Dendritic cell treated with granulocyte-macrophage colony-stimulating factor and Interleukin-4, amounts not matched to agents 40 ng/mL and 50 ng/mL, for 4 days (primary cell): Measurements from ENCODE around the gene MAD1L1.

Experiments
- H3K27ac Mint-ChIP-seq: one replicate; pipeline ENCODE4 v1.8.0; 2022; ENCODE audit warnings: mild to moderate bottlenecking, mixed read lengths
- H3K27me3 Mint-ChIP-seq: one replicate; pipeline ENCODE4 v1.8.0; 2022; ENCODE audit warnings: mild to moderate bottlenecking, mixed read lengths
- H3K36me3 Mint-ChIP-seq: one replicate; pipeline ENCODE4 v1.8.0; 2022; ENCODE audit warnings: low read depth, mixed read lengths
- H3K4me1 Mint-ChIP-seq: one replicate; pipeline ENCODE4 v1.8.0; 2022; ENCODE audit warnings: low read depth, mixed read lengths
- H3K4me3 Mint-ChIP-seq: one replicate; pipeline ENCODE4 v1.8.0; 2022; ENCODE audit warnings: mild to moderate bottlenecking, moderate library complexity, mixed read lengths
- H3K9me3 Mint-ChIP-seq: one replicate; pipeline ENCODE4 v1.8.0; 2022; ENCODE audit warnings: mixed read lengths
- intact Hi-C: fragments of 100-400 bp; cut with micrococcal nuclease; formaldehyde crosslinking; loops from one replicate; pipeline ENCODE4 v1.15.0; 2022

MAD1L1 gene

DNA sequence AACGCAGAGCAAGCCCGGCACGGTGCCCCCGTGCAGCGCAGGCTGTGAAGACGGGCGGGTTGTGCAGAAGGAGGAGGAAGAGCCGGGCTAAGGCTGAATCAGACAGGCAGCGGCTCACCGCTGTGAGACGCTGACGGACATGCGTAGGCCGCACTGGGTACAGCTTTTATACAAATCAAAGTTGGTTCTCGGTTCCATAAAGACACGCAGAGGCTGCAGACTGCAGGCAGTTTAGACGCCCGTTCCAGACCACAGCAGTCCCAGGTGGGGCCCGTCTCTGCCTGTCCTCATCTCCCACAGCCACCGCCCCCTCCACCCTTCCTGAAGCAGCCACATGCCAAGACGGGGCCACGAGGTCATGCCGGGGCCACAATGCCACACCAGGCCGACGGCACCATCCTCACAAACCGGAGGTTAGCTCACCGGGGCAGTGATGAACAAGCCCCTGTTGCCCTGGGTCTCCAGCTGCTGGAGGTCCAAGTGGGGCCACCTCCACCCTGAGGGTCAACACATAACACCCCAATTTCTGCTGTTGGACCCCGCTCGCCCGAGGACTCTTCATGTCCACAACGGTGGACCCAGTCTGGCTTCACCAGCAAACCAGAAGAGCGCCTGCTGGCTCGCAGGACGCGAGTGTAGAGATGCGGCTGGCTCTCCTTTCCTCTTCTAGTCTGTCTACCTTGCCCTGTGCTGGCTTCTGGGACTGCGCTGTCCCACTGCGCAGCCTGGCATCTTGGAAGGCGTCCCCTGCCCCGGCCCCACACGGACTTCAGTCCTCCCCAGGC is 335.5 kb downstream of the MAD1L1 start:
- intact Hi-C loops, result no loop called here
- H3K9me3 Mint-ChIP-seq, result no peaks in the 10 kb centered on the region

DNA sequence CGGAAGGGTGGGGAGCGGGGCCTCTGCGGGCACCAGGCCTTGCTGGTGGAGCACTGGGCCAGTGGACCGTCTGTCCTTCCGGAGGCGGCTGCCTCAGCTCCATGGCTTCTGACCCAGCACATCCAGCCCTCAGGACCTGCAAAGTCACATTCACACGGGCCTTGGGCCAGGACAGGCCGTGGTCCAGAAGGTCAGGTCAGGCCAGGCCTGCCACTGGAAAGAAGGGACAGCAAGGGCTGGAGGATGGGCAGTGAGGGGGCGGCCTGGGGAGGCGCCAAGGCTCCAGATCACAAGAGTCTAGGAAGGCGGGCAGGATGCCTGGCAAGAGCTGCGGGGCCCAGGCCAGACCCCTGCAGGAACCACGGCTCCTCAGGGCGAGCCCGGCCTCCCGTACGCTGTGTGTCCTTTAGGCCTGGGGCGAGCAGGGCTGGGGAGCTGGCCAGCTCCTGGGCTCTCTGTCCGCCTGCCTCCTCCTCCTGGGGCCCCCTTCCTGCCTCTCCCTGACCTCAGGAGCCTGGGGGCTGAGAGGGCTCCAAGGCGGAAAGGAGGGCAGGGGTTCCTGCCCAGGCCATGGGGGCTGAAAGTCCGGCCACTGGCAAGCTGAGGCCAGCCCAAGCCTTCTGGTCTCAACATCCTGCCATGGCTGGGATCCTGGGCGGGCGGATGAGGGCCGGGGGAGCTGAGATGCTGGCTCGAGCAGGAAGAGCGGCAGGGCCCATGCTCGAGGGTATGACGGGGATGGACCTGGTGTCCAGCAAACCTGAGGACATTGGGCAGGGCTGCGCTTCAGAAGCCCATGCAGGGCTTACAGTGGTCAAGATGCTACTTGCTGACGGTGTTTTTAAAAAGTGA is 336.9 kb downstream of the MAD1L1 start:
- Mint-ChIP-seq H3K36me3 (peaks cover 91% of the 10 kb centered on the region), H3K4me1 (peaks cover 4% of the 10 kb centered on the region), H3K27me3 (no peaks in the 10 kb centered on the region), H3K9me3 (no peaks in the 10 kb centered on the region), H3K27ac (no peak overlapping the region), H3K4me3 (no peak overlapping the region)
- intact Hi-C loops, result no loop called here

More for the DNA sequence above, 335.5 kb downstream of the MAD1L1 start:
- Mint-ChIP-seq H3K27ac (no peak overlapping the region), H3K36me3 (peaks cover 86% of the 10 kb centered on the region), H3K4me1 (peaks cover 4% of the 10 kb centered on the region), H3K4me3 (no peak overlapping the region), H3K27me3 (no peaks in the 10 kb centered on the region)

DNA sequence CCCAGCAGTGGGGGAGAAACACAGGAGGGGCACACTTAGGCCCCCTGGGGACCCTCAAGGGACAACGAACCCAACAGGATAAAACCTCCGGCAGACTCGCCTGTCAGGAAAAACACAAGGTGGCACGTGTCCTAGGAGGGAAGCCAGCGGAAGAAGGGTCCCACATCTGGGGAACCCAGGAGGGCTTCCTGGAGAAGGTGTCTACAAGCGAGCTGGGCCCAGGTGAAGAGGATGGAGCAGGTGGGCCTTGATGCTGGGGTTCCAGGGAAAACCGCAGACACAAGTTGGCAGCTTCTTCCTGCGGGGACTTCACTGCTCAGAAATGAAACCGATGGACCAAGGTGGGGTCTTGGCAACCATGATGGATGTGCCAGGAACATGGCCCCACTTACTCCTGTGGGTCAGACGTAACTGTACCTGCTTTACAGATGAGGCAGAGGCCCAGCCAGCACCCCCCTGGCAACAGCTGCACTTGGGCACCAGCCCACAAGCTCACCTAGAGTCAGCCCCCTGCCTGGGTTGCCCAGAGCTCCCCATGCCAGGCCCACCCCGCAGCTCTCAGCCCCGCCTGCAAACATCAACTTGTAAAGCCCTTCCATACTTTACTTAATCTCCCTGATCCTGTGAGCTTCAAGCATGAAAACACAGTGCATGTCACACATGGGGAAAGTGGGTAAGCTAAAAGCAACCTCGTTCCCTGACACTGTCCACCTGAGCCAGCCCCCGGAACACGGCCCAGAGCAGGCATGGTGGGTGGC is 337.7 kb downstream of the MAD1L1 start:
- intact Hi-C loops, result no loop called here
- H3K36me3 Mint-ChIP-seq, result peaks cover 91% of the 10 kb centered on the region
- H3K27me3 Mint-ChIP-seq, result no peaks in the 10 kb centered on the region
- H3K9me3 Mint-ChIP-seq, result no peaks in the 10 kb centered on the region
- no peak overlapping the region for H3K4me3 Mint-ChIP-seq
- no peak overlapping the region for H3K27ac Mint-ChIP-seq
- H3K4me1 Mint-ChIP-seq, result peaks cover 6% of the 10 kb centered on the region

DNA sequence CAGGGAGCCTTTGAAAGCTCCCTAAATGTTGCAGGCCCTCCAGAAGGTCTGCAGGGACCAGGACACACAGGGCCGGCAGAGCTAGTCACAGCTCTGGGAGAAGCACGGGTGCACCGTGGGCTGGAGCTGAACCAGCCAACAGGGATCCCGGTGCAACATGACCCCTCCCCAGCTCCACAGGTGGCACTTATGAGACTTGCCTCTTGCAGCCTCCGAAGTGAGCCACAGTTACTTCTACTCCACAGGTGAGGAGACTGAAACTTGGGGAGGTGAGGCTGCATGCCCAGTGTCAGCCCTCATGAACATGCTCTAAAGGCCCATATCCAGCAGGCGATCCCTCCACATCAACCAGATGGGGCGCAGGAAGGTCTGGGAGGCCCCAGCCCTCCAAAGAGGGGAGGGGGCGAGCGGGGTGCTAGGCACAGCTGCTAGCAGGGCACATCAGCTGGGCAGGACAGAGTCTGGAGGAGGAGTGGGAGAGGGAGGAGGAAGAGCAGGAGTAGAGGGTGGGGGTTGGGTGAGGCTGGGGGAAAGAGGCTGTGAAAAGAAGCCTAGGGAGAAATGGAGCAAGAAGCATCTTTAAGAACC is 338.3 kb downstream of the MAD1L1 start:
- Mint-ChIP-seq H3K36me3 (peaks cover 90% of the 10 kb centered on the region), H3K27me3 (no peaks in the 10 kb centered on the region), H3K9me3 (no peaks in the 10 kb centered on the region), H3K4me1 (peaks cover 10% of the 10 kb centered on the region), H3K4me3 (no peak overlapping the region), H3K27ac (no peak overlapping the region)
- intact Hi-C loops, result no loop called here

DNA sequence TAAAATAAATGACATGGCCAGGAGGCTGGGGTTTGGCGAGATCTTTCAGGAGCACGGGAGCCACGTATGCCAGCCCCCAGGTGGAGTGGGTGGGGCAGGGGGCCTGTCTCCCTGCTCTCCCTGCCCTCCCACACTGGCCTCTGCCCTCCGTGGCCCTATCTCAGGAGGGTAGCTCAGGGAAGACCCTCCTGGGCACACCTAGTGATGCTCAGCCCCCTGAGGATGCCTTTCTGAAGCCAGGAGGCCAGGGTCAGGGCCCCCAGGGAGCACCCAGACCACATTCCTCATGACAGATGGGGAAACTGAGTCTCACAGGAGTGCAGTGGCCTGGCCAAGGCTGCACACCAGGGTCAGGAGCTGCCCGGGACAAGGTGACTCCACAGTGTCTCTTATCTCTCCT is 339.3 kb downstream of the MAD1L1 start:
- Mint-ChIP-seq H3K27me3 (no peaks in the 10 kb centered on the region), H3K9me3 (peaks cover 5% of the 10 kb centered on the region), H3K4me3 (no peak overlapping the region), H3K27ac (no peak overlapping the region), H3K36me3 (peaks cover 94% of the 10 kb centered on the region), H3K4me1 (peaks cover 10% of the 10 kb centered on the region)
- intact Hi-C loops, result no loop called here

DNA sequence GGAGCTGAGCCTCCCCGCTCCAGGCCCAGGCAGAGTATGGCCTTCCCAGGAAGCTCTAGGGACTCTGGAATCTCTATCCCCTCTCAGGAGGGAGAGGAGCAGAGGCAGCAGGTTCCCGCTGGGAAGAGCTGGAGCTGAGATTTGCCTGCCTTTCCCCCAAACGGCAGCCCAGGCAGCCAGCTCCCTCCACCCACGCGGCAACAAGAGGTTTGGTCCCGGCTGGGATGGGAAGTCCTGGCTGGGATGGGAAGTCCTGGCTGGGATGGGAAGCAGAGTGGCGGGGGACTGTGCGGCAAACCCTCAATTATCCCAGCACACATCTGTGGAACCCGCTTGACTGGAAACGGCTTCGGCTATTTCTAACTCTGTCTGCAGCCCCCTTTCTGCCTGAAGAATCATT is 339.7 kb downstream of the MAD1L1 start:
- Mint-ChIP-seq H3K4me1 (peaks cover 10% of the 10 kb centered on the region), H3K4me3 (no peak overlapping the region), H3K27ac (no peak overlapping the region), H3K27me3 (no peaks in the 10 kb centered on the region), H3K36me3 (peaks cover 94% of the 10 kb centered on the region), H3K9me3 (peaks cover 9% of the 10 kb centered on the region)
- intact Hi-C loops, result no loop called here

DNA sequence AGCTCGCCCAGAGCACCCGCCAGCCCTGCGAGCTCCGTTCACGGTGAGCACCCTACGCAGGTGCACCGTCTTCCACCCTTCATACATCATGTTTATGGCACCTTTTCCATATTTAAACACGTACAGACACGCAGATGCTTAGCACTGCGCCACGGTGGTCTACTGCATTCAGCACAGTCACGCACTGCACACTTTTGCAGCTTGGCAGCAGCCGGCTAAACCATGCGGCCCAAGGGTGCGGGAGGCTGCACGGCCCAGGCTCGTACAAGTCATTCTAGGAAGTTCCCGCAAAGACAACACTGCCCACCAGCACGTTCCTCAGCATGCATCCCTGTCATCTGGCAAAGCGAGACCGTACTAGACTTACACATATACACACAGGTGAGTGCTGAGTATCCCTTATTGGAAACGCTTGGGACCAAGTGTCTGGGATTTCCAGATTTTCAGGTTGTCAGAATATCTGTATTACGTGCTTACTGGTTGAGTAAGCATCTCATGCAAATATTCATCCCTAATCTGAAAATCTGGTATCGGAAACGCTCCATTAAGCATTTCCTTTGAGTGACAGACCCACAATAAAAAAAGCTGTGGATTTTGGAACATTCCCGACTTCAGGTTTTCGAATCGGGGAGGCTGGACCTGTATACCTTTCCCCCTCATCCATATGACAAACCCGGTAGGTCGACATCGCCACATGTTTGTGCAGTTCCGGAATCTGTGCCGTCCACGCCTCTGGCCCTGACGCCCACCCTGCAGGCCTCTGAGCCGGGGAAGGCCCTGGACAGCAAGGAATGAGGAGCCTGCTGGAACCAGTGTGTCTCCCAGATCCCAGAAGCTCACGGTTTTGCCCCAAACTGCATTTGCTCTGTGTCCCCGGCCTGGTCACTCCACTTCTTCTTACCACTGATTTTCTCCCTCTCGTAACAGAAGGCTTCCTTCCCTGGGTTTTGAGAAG is 340.5 kb downstream of the MAD1L1 start:
- H3K36me3 Mint-ChIP-seq, result peaks cover 94% of the 10 kb centered on the region
- H3K4me1 Mint-ChIP-seq, result peaks cover 10% of the 10 kb centered on the region
- H3K9me3 Mint-ChIP-seq, result peaks cover 9% of the 10 kb centered on the region
- no peak overlapping the region for H3K4me3 Mint-ChIP-seq
- H3K27ac Mint-ChIP-seq, result no peak overlapping the region
- H3K27me3 Mint-ChIP-seq, result no peaks in the 10 kb centered on the region
- intact Hi-C loops, result no loop called here

DNA sequence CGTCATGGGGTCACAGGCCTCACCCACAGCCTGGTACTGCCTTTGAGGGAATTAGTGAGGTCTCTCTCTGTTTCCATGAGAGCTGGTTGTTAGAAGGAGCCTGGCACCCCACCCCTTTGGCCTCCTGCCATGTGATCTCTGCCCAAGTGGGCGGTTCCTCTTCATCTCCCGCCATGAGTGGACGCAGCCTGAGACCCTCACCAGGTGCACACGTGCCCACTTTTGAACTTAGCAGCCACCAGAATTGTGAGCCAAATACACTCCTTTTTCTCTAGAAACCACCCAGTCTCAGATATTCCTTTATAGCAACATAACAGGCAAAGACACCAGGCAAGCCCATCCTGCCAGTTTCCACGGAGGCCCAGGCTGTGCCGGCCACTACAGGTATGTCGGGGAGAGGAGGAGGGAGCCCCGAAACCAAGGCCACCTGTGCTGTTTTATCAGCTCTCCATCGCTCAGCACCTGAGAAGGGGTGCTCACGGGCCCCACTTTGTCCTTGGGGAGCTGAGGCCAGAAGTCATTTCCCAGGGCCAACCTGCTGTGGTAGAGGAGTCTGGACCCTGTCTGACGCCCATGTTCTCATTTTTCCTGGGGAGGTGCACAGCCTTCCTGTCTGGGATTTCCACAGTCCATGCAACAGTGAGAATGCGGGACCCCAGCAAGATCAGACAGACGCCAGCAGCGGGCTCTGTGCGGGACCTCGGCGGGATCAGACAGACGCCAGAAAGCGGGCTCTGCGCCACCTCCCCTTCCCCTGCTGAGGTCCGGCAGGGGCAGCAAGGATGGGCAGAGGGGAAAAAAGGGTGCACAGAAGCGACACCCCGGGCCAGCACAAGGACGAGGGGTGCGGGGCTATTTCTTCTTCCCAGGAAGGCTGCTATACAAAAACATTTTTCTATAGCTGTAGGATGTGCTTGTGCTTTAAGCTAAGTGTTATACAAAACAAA is 342.2 kb downstream of the MAD1L1 start:
- Mint-ChIP-seq H3K4me1 (peaks cover 24% of the 10 kb centered on the region), H3K27ac (no peak overlapping the region), H3K27me3 (no peaks in the 10 kb centered on the region), H3K9me3 (peaks cover 9% of the 10 kb centered on the region), H3K36me3 (peaks cover 94% of the 10 kb centered on the region), H3K4me3 (no peak overlapping the region)
- intact Hi-C loops, result no loop called here

DNA sequence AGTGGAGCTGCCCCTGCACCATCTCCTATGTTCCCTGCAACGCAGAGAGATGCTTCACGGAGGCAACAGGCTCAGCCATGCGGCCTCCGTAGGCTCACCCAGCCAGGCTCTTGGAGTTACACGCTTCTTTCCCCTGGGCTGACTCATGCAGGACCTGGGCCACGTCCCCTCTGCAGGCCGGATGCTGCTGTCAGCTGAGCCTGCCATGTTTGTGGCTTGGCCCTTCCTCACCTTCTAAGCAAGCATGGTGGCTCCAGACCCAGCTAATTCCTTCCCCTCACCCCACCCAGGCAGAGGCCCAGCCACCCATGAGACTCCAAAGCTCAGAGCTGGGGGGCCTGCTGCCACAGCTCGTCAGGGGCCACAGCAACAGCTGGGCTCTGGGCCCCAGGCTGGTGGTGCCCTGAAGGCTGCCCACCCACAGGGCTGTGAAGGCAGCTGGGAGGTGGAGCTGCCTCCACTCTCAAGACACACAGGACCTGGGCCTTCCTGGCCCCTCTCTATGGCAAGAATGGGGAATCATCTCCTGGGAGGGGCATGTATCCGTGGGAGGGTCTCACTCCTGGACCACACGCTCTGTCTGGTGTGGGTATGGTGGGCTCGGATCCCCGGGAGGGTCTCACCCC is 343.1 kb downstream of the MAD1L1 start:
- H3K36me3 Mint-ChIP-seq, result peaks cover 94% of the 10 kb centered on the region
- H3K27ac Mint-ChIP-seq, result no peak overlapping the region
- intact Hi-C loops, result no loop called here
- H3K4me3 Mint-ChIP-seq, result no peak overlapping the region
- H3K27me3 Mint-ChIP-seq, result no peaks in the 10 kb centered on the region
- H3K9me3 Mint-ChIP-seq, result peaks cover 9% of the 10 kb centered on the region
- H3K4me1 Mint-ChIP-seq, result peaks cover 33% of the 10 kb centered on the region

DNA sequence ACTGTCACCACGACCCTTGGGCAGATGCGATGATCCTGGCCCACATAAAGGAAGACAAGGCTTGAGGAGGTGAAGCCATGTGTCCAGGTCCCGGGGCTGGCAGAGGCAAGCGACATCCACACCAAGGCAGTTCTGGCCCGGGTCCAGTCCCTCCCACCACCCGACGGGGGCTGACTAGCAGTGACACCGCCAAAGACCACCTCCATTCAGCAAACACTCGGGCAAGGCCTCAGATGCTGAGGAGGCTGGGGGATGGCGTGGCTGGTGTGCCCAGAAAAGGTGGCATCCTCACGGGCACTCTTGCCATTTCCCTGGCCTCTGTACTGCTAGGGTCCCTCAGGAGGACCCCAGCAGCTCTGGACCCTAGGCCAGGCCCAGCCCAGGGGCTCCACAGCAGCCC is 343.7 kb downstream of the MAD1L1 start:
- intact Hi-C loops, result no loop called here
- H3K4me1 Mint-ChIP-seq, result peaks cover 39% of the 10 kb centered on the region
- H3K27ac Mint-ChIP-seq, result no peak overlapping the region

DNA sequence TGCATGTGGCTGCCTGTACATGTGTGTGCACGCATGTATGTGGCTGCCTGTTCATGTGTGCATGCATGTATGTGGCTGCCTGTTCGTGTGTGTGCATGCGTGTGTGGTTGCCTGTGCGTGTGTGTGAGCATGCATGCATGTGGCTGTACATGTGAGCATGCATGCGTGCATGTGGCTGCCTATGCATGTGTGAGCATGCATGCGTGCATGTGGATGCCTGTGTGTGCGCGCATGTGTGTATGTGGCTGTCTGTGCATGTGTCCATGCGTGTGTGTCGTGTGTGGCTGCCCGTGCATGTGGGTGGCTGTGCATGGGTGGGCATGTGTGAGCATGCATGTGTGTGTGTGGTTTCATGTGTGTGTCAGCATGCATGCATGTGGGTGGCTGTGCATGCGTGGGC is 344.3 kb downstream of the MAD1L1 start:
- Mint-ChIP-seq H3K27ac (no peak overlapping the region), H3K4me1 (peaks cover 45% of the 10 kb centered on the region), H3K36me3 (peaks cover 94% of the 10 kb centered on the region)

More for the DNA sequence above, 343.7 kb downstream of the MAD1L1 start:
- Mint-ChIP-seq H3K27me3 (no peaks in the 10 kb centered on the region), H3K4me3 (no peak overlapping the region), H3K36me3 (peaks cover 94% of the 10 kb centered on the region), H3K9me3 (peaks cover 9% of the 10 kb centered on the region)

DNA sequence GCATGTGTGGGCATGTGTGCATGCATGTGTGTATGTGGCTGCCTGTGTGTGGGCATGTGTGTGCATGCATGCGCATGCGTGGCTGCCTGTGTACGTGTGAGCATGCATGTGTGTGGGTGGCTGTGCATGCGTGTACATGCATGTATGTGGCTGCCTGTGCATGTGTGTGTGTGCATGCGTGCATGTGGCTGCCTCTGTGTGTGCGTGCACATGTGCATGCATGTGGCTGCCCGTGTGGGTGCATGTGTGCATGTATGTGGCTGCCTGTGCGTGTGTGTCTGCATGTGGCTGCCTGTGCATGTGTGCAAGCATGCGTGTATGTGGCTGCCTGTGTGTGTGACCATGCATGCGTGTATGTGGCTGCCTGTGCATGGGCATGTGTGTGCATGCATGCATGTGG is 345.5 kb downstream of the MAD1L1 start:
- H3K4me1 Mint-ChIP-seq, result peaks cover 54% of the 10 kb centered on the region
- intact Hi-C loops, result no loop called here
- H3K27me3 Mint-ChIP-seq, result no peaks in the 10 kb centered on the region
- H3K4me3 Mint-ChIP-seq, result no peak overlapping the region
- H3K27ac Mint-ChIP-seq, result no peak overlapping the region
- peaks cover 92% of the 10 kb centered on the region for H3K36me3 Mint-ChIP-seq
- H3K9me3 Mint-ChIP-seq, result peaks cover 9% of the 10 kb centered on the region

More for the DNA sequence above, 344.3 kb downstream of the MAD1L1 start:
- intact Hi-C loops, result no loop called here
- no peaks in the 10 kb centered on the region for H3K27me3 Mint-ChIP-seq
- no peak overlapping the region for H3K4me3 Mint-ChIP-seq
- peaks cover 9% of the 10 kb centered on the region for H3K9me3 Mint-ChIP-seq
